NCI-H226 (cell line): ENCODE data around the gene GOLGA3.
A peak's percentile ranks its signal among the peaks of the same experiment; 100 is the strongest.
"Not testable (repeated sequence)": the region's sequence is repeated elsewhere in the genome, so short reads cannot be mapped to it uniquely, and the experiment has no call there.

Experiments used
- DNase-seq: peaks from one replicate; pipeline ENCODE4 v3.0.0-alpha.2; 2015

The GOLGA3 gene

DNA sequence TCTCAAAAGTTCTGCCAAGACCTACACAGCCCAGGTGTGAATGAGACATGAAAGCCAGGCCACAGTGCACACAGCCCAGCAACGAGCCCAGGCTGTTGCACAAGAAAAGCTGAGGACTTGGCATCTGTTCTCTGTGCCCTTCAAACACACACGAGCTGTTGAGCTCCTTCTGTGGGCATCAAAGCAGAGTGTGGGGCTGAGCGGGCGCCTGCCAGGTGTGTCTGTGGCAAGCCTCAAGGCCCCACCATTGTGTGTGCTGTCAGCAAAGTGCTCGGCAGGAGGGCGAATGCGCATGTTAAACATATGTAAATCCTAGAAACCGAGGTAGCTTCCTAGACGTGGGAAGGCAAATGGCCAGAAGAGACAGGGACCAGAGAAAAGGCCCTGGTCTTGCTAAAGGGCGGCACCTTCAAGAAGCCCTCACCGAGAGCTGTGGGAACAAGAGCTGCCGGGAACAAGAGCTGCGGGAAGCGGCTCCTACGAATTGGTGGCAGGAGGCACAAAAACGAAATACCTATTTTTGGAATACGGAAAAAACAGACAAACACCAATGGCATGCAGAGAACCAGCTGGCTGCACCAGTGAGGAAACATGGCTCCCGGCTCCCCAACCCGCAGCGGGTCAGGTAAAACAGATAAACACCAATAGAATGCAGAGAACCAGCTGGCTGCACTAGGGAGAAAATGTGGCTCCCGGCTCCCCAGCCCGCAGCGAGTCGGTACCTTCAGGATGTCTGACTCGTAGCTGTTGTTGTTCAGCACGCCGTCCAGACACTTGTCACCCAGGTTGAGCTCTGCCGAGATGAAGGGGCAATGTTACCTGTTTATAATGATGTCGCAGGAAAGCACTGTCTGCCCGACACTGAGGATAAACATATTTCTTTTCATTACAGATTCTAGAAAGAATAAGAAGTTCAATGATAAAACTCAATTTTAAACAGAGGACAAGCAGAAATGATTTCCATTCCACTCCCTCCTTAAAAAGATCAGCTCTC lies 19.0 kb upstream of the GOLGA3 start:
- DNase-seq: no peak

DNA sequence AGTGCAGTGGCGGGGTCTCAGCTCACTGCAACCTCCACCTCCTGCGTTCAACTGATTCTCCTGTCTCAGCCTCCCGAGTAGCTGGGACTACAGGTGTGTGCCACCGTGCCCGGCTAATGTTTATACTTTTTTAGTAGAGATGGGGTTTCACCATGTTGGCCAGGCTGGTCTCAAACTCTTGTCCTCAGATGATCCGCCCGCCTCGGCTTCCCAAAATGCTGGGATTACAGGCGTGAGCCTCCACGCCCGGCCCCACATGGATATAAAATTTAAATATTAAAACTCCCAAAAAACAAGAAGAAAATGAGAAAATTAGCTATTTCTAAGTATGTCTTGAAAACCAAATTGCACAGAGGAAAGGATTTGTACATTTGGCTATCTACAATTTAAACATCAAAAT lies 16.0 kb upstream of the GOLGA3 start:
- DNase-seq: not testable (repeated sequence)

DNA sequence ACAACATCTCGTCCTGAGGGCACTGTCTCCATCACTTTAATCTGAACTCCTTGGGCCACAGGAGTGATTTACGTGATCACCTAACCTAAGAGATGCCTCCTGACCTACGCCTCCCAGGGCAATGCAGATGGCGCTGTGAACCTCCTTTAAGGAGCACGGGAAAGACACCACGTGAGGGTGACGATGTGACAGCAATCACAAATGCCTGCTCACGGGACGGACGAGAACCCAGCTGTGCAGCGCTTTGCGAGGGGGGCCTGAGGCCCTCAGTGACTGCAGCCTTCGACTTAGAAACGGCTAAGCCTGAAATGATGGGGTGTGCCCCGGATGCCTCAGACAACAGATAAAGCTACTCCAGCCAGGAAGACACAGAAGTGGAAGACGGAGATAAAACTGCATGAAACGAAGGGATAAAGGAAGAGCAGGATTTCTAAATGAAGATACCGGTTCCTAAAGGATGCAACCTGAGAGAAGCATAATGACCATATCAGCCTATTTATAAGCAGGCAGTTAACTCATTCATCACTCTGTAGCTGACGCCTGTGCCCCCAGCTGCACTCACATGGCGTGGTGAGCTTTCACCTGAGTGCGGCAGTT lies 13.9 kb upstream of the GOLGA3 start:
- DNase-seq: no peak

DNA sequence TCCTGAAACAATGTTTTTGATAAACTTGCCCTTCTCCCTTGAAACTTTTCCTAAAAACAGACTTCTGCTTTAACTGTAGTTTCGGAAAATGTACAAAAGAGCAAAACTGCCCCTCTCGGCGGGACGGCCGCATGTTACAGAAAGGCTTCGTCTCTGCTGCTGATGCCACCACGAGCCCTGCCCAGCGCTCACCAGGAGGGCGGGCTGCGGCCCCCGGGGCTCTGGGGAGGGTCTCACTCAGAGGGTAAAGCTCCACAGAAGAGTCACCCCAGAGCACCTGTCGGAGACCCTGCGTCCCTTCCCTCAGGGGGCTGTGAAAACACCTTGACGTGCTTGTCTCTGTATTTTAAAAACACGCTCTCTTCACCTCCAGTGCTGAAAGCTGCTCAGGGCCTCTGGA lies 12.5 kb upstream of the GOLGA3 start:
- no peak for DNase-seq

DNA sequence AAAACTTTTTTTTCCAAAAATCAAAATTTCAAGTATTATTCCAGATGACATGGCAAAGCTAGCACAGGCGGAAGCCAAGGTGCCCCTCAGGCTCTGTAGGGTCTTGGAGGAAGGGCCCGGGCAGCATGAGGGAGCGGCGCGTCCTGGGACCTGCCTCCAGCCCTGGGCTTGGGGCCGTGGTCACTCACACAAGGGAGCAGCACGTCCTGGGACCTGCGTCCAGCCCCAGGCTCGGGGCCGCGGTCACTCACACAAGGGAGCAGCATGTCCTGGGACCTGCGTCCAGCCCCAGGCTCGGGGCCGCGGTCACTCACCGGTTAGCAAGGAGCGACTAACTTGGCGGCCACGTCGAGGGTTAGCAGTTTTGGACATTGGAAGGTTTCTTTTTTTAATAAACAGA lies 11.9 kb upstream of the GOLGA3 start:
- no peak for DNase-seq

DNA sequence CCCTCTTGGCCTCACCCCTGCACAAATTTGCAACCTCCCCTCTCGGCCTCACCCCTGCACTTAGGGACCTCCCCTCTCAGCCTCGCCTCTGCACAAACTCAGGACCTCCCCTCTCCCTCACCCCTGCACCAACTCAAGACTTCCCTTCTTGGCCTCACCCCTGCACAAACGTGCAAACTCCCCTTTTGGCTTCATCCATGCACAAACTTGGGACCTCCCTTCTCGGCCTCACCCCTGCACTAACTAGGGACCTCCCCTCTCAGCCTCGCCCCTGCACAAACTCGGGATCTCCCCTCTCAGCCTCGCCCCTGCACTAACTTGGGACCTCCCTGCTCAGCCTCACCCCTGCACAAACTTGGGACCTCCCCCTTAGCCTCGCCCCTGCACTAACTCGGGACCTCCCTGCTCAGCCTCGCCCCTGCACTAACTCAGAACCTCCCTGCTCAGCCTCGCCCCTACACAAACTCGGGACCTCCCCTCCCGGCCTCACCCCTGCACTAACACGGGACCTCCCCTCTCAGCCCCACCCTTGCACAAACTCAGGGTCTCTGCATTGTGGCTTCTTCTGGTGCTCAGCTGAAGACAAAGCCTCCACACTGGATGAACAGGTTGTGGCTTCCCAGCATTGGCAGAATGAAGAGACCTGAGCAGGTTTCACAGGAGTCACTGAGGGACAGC lies 11.0 kb upstream of the GOLGA3 start:
- DNase-seq: no peak

DNA sequence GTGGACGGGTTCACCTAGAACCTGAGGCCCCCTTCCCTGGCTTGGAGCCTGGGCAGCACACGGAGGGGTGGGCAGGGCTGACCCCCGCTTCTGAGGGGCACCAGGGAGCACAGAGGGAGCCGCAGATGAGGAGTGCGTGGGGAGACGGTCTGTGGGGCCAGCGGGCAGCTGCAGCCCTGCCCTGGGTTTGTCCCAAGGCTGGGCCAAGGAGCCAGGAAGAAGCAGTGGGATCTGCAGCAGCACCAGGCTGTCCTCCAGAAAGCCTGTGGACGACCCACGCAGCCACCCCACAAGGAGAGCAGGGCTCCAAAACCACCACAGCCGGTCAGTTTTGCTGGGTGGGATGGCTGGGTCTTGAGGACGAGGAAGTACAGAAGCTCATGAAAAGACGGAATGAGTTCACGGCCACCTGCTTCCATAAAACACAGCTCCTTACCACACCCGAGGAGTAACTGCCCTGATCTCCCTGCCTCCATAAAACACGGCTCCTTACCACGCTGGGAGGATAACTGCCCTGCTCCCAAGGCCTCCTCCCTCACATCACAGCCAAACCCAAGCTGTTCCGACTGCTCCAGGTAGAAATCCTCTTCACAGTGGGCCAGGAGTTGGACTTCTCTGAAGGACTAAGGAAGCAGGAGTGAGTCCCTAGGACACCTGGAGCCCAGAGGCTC lies 9.9 kb upstream of the GOLGA3 start:
- no peak for DNase-seq

DNA sequence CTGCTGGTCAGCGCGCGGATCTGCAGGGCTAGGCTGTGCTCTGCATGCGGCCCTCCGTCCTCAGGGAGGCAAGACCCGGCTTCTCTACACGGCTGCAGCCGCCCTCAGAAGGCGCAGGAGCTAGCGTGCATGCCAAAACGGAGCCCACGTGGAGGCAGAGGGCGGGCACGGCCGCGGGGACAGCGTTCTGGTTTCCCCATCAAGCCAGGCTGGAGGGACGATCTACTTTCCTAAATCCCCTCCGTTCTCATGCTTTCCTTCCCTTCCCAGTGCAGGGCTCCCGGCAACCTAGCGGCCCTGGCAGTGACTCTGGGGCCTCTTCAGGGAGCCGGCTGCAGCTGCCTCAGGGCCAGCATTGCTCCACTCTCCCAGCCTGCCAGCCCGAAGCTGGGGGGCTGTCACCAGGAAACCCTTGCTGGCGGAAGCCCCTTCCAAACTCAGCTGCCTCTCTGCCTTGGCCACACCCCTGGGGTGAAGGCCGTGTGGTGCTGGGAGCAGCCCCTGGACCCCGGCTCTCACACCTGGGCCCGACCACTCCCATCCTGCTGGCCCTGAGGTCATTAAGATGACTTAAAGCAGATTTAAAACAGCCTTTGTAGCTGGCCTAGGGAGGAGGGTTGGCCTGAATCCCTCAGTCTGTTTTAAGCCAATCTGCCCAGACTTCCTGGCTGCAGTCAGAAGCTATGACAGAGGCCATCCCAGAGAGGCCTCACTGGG lies 9.2 kb upstream of the GOLGA3 start:
- DNase-seq: no peak

DNA sequence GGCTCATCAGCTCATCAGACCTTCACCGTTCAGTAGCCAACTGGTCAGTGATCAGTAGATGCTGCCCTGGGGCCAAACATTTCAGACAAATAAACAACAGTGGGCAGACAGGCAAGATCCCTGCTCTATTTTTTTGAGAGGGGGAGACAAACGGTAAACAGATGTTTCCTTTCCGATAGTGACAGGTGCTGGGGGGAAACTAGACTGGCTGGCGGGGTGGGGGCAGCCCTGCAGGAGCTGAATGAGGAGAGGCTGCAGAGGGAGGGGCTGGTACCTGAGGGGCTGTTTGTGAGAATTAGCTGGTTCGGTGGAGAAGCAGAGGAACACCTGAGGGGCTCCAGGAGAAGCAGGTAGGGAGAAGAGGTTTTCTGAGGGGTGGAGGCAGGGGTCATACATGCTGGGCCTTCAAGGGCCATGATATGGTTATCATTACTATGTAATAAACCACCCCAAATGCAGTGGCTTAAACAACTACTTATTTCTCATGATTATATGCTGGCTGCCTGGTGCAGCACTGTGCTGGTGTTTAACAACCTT lies 8.2 kb upstream of the GOLGA3 start:
- DNase-seq: no peak

DNA sequence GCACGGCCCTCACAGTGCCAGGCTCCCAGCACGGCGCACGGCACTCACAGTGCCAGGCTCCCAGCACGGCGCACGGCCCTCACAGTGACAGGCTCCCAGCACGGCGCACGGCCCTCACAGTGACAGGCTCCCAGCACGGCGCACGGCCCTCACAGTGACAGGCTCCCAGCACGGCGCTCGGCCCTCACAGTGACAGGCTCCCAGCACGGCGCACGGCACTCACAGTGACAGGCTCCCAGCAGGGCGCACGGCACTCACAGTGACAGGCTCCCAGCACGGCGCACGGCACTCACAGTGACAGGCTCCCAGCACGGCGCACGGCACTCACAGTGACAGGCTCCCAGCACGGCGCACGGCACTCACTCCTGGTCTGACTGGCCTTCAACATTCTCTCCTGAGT lies 7.6 kb upstream of the GOLGA3 start:
- DNase-seq: not testable (repeated sequence)

DNA sequence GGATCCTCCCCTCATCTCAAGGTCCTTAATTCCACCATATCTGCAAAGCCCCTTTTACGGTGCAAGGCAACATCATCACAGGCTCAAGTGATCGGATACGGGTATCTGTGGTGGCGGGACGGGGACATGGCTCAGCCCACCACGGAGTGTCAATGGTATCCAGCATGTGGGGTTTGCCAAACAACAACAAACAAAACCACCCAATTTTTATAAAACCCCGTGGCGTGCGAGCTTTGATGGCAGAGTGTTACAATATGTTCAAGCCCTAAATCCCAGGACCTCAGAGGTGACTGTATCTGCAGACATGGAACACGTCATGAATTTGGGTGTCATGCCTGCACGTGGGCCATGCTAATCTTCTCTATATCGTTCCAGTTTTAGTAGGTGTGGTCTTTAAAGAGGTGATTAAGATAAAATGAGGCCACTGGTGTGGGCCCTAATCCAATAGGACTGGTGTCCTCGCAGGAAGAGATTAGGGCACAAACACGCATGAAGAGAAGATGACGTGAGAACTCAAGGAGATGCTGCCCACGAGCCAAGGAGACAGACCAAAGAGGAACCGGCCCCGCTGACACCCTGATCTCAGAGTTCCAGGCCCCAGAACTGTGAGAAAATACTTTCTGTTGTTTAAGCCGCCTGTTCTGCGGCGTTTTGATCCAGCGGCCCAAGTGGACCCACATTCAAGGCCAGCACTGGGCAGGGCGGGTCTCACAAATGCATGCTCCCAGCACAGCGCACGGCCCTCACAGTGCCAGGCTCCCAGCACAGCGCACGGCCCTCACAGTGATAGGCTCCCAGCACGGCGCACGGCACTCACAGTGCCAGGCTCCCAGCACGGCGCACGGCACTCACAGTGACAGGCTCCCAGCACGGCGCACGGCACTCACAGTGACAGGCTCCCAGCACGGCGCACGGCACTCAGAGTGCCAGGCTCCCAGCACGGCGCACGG lies 6.7 kb upstream of the GOLGA3 start:
- DNase-seq: no peak

DNA sequence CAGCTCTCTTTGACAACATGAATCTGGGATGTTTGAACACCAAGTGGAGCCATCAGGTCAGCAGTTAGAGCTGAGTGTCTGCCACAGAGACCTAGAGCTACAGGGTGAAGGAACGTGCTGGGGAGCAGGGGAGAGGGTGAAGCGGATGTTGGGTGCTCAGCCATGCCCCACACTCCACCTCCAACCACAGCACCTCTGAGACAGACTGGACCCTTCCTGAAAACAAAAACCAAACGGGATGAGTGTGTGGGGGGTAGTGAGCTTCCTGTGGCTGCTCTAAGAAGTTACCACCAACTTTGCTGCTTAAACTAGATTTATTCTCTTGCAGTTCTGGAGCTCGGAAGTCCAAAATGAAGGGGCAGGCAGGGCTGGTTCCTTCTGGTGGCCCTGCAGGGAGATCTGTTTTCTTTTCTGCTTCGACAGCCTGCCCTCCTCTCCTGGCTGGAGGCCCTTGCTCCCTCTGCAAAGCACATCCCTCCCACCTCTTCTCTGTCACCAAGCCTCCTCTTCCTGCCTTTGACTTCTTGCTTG lies 5.6 kb upstream of the GOLGA3 start:
- no peak for DNase-seq

DNA sequence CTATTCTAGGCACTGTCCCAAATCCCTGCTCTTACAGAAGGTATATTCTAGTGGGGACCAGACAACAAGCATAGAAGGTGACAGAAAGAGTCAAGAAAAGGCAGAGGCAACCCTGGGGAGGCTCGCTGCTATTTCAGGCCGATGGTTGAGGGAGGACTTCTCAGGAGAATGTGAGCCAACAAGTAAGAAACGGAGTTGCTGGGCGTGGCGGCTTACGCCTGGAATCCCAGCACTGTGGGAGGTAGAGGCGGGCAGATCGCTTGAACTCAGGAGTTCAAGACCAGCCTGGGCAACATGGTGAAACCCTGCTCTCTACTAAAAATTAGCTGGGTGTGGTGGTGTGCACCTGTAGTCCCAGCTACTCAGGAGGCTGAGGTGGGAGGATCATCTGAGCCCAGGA lies 4.7 kb upstream of the GOLGA3 start:
- DNase-seq: no peak

DNA sequence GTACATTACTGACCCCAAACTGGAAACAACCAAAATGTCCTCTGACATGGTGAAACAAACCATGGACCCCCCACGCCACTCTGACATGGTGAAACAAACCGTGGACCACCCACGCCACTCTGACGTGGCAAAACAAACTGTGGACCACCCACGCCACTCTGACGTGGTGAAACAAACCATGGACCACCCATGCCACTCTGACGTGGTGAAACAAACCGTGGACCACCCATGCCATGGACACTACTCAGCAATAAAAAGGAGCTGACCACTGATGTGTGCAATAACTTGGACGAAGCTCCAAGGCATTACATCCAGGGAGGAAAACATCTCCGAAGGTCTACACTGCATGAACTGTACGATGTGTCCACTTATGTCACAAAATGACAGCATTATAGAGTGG lies 3.1 kb upstream of the GOLGA3 start:
- DNase-seq: no peak

DNA sequence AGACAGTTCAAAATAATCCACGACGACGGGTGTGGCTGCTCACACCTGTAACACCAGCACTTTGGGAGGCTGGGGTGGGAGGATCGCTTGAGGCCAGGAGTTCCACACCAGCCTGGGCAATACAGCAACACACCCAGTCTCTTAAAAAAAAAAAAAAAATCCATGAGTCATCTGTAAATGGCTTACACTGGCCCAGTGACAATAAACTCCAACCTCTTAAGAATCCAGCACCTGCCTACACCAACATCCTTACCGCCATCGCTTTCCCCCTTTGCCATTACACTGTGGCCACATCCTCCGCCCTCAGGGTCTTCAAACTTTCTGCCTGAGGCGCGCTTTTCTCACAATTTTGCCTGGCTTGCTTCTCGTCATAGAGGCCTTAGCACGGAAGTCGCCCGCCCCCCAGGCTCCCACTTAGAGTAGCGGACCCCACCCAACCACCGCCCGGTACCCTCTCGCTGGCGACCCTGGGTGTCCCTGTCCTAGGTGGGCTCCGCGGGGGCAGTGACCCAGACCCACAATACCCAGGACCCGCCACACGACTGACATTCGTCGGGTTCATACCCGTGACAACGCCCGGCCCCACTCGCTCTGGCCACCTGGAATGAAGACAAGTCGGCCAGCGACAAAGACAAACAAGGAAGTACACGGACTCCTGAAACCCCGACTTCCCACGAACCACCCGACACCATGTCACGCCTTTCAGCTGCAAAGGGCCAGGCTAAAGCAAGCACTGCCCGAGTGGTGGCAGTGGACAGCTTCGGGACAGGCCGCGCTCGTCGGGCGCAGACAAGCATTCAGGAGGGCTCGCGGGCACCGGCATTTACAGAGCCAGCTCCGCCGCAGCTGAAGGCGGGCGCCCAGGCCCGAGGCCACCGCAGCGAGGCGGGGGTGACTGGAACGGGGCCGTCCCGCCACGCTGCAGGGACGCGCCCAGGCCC lies 636 bp downstream of the GOLGA3 start:
- peak; percentile 23 for DNase-seq

DNA sequence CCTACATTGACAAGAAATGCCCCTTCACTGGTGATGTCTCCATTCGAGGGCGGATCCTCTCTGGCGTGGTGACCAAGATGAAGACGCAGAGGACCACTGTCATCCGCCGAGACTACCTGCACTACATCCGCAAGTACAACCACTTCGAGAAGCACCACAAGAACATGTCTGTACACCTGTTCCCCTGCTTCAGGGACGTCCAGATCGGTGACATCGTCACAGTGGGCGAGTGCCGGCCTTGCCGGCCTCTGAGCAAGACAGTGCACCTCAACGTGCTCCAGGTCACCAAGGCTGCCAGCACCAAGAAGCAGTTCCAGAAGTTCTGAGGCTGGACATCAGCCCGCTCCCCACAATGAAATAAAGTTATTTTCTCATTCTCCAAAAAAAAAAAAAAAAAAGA lies 2.8 kb downstream of the GOLGA3 start:
- no peak for DNase-seq

DNA sequence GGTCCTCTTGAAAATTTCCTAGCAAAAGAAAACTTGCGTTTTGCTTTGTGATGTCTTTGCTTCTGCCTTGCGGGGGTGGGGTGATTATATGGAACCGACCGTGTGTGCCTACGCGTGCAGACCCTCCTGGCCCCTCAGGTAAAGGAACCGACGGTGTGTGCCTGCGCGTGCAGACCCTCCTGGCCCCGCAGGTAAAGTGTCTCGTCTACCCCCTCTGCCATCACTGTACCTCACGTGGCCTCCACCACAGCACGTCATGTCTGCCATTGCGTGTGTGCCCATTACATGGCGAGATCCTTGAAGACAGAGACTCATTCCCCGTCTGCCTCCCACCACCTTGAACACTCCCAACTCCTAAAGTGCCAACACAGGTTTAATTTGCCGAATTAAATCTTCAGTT lies 3.6 kb downstream of the GOLGA3 start:
- DNase-seq: no peak

DNA sequence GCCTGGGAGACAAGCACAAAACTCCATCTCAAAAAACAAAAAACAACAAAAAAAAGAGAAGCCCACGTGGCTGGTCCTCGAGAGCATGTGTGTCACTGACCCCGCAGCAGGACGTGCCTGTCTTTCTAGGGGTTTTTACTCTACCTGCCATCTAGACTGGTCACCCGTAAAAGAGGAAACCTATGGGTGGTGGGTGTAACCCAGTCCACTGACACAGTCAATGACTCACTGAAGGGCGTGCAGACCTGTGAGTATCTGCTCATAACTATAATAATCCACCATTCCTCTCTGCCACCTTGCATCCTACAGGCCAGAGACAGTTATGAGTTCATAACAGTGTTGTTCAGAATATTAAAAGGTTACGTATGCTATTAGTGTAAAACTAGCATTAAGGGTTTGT lies 4.6 kb downstream of the GOLGA3 start:
- DNase-seq: peak; percentile 6

DNA sequence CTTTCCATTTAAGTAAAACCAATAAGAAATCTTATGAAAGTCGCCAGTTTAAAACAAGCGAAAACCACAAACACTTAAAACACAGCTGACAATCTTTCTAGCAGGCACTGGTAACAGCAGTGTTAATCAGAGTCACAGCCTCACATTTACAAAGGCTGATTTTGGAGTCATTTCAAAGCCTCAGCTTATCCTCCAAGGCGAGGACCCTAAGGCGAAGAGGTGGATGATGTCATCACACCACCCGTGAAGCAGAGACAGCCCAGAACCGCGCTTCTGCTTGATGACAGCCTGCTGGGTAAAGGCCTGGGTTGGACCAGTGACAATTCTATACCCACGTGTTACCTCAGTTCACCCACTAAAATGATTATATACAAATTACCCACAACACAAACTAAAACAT lies 10.1 kb downstream of the GOLGA3 start:
- no peak for DNase-seq

DNA sequence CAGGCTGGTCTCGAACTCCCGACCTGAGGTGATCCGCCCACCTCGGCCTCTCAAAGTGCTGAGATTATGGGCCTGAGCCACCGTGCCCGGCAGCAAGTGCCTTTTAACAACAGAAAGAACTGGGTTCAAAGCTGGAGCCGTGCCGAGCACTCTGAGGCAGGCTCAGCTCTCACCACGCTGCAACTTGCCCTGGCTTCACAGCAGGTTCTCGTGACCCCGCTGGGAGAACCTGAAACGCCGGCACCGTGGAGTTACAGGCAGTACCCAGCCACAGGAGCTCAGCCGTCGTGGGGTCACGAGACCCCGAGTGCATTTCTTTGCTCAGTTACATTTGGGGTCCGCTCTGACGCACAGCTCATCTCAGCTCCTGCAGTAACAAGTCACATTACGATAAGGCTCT lies 14.4 kb downstream of the GOLGA3 start:
- DNase-seq: no peak
